ENCODE data around the gene KIF12. TPM values are rescaled to one million over a fixed set of nuclear protein-coding genes. Genes with fewer than 3 reads are reported as not detected.

KIF12 gene
- total and polyA plus RNA-seq, 2 of the 13 experiments (the other 11 are each of a cell fraction or from before 2014, with no cell fraction given) = 1.8 to 12.5 TPM

DNA sequence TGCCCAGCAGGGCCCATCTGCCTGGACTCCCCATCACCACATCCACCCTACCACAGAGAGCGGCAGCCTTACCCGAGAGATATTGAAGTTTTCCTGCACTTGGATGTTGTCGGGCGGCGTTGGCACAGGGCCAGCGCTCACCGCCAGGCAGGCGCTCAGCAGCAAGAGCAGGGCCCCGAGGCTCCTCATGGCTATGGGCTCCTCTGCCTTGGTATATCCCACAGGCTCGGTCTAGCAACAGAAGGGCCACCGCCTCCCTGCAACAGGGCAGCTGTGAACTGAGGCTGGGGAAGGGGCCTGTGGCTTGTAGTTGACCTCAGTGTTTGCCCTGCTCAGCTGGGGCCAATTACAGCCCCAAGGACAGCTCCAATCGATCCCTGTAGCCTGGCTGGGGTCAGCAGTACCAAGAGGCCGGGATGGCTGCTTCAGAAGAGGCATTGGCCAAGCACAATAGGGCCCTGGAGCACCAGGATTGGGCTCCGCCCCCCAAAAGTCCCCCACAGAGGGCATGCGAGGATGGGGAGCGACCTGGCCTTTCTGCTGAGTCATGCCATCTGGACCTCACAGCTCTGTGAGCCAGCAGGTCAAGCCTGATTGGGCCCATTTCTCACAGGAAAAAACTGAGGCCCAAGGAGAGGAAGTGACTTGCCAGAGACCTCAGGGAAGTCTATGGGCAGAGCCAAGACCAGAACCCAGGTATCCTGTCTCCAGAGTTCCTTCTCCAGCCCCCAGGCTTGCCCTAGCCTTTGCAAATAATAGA lies 20.9 kb downstream of the KIF12 start, which contains the start of gene AMBP (continued):
- TF ChIP-seq TCF7 (IDR thresholded peaks at IDR 0.05; ENCODE audit: low read depth) = peak; percentile 35; the same call in 1 of the 2 replicates
- TF ChIP-seq STAT5B (CRISPR knock-in tag; IDR thresholded peaks at IDR 0.05) = 0 out of 2 replicates have a peak, but pooled peaks have one; percentile 52
- TF ChIP-seq HDAC6 (IDR thresholded peaks at IDR 0.05; ENCODE audit: low read depth, low read length) = no peak
- TF ChIP-seq DNMT3B (CRISPR knock-in tag; conservative IDR thresholded peaks at IDR 0.05) = 0 out of 2 replicates have a peak, but pooled peaks have one; percentile 38
- TF ChIP-seq, protein P1, sequence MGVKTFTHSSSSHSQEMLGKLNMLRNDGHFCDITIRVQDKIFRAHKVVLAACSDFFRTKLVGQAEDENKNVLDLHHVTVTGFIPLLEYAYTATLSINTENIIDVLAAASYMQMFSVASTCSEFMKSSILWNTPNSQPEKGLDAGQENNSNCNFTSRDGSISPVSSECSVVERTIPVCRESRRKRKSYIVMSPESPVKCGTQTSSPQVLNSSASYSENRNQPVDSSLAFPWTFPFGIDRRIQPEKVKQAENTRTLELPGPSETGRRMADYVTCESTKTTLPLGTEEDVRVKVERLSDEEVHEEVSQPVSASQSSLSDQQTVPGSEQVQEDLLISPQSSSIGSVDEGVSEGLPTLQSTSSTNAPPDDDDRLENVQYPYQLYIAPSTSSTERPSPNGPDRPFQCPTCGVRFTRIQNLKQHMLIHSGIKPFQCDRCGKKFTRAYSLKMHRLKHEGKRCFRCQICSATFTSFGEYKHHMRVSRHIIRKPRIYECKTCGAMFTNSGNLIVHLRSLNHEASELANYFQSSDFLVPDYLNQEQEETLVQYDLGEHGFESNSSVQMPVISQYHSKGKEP (CRISPR knock-in tag; IDR thresholded peaks at IDR 0.05) = peak; percentile 57; the same call in 1 of the 2 replicates
- peak; percentile 97; the same call in 1 of the 2 replicates for TF ChIP-seq ZNF772 (CRISPR knock-in tag; IDR thresholded peaks at IDR 0.05)
- peak; percentile 94; the same call in 1 of the 2 replicates for TF ChIP-seq ZNF710 (CRISPR knock-in tag; IDR thresholded peaks at IDR 0.05; ENCODE audit: borderline replicate concordance)
- TF ChIP-seq, protein P2, sequence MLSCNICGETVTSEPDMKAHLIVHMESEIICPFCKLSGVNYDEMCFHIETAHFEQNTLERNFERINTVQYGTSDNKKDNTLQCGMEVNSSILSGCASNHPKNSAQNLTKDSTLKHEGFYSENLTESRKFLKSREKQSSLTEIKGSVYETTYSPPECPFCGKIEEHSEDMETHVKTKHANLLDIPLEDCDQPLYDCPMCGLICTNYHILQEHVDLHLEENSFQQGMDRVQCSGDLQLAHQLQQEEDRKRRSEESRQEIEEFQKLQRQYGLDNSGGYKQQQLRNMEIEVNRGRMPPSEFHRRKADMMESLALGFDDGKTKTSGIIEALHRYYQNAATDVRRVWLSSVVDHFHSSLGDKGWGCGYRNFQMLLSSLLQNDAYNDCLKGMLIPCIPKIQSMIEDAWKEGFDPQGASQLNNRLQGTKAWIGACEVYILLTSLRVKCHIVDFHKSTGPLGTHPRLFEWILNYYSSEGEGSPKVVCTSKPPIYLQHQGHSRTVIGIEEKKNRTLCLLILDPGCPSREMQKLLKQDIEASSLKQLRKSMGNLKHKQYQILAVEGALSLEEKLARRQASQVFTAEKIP (CRISPR knock-in tag; IDR thresholded peaks at IDR 0.05; ENCODE audit: borderline replicate concordance) = no peak
- TF ChIP-seq ZSCAN5A (CRISPR knock-in tag; IDR thresholded peaks at IDR 0.05; ENCODE audit: borderline replicate concordance) = peak; percentile 97; the same call in 1 of the 2 replicates
- TF ChIP-seq HNRNPK (IDR thresholded peaks at IDR 0.05; ENCODE audit: low read depth, low read length, poor library complexity, severe bottlenecking) = no peak
- peak; percentile 88 for TF ChIP-seq HHEX (CRISPR knock-in tag; IDR thresholded peaks at IDR 0.05)
- TF ChIP-seq FOXP1 (IDR thresholded peaks at IDR 0.05) = no peak
- peak; percentile 86 for TF ChIP-seq FOXP1 (CRISPR knock-in tag; IDR thresholded peaks at IDR 0.05)
- peak; percentile 72; the same call in 1 of the 2 replicates for TF ChIP-seq ZBTB26 (CRISPR knock-in tag; IDR thresholded peaks at IDR 0.05; ENCODE audit: borderline replicate concordance)
- TF ChIP-seq ZNF790 (CRISPR knock-in tag; IDR thresholded peaks at IDR 0.05; ENCODE audit: borderline replicate concordance) = no peak
- peak; percentile 98 for TF ChIP-seq ZBTB7A (CRISPR knock-in tag; IDR thresholded peaks at IDR 0.05)
- TF ChIP-seq, protein P3, sequence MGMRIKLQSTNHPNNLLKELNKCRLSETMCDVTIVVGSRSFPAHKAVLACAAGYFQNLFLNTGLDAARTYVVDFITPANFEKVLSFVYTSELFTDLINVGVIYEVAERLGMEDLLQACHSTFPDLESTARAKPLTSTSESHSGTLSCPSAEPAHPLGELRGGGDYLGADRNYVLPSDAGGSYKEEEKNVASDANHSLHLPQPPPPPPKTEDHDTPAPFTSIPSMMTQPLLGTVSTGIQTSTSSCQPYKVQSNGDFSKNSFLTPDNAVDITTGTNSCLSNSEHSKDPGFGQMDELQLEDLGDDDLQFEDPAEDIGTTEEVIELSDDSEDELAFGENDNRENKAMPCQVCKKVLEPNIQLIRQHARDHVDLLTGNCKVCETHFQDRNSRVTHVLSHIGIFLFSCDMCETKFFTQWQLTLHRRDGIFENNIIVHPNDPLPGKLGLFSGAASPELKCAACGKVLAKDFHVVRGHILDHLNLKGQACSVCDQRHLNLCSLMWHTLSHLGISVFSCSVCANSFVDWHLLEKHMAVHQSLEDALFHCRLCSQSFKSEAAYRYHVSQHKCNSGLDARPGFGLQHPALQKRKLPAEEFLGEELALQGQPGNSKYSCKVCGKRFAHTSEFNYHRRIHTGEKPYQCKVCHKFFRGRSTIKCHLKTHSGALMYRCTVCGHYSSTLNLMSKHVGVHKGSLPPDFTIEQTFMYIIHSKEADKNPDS (CRISPR knock-in tag; IDR thresholded peaks at IDR 0.05) = no peak; the same call in 1 of the 2 replicates
- TF ChIP-seq RBM39 (IDR thresholded peaks at IDR 0.05; ENCODE audit: low read depth, low read length, poor library complexity, severe bottlenecking) = no peak
